ENCODE measurements around the gene ANXA6.
A peak's percentile ranks its signal among the peaks of the same experiment; 100 is the strongest.

Gene ANXA6

GRCh38 chr5:151151263-151151660 lies 6.3 kb downstream of the ANXA6 start:
- no peak for DNase-seq

- peak; percentile 62 for DNase-seq
These were observed 6.9 kb downstream of the ANXA6 start for GRCh38 chr5:151150471-151151262.

- DNase-seq = no peak
These were observed 9.0 kb downstream of the ANXA6 start for GRCh38 chr5:151148583-151148982.

- no peak for DNase-seq
These were observed 10.5 kb downstream of the ANXA6 start for GRCh38 chr5:151147033-151147432.

GRCh38 chr5:151146061-151146460 lies 11.5 kb downstream of the ANXA6 start:
- DNase-seq = no peak

GRCh38 chr5:151144922-151145321 lies 12.7 kb downstream of the ANXA6 start:
- DNase-seq = no peak

GRCh38 chr5:151144275-151144674 lies 13.3 kb downstream of the ANXA6 start:
- no peak for DNase-seq

- no peak for DNase-seq
These were observed 13.9 kb downstream of the ANXA6 start for GRCh38 chr5:151143645-151144044.

- no peak for DNase-seq
These were observed 14.6 kb downstream of the ANXA6 start for GRCh38 chr5:151142933-151143332.

GRCh38 chr5:151141535-151141934 lies 16.0 kb downstream of the ANXA6 start:
- DNase-seq = no peak

GRCh38 chr5:151140686-151141459 lies 16.7 kb downstream of the ANXA6 start:
- no peak for DNase-seq

GRCh38 chr5:151139646-151140045 lies 17.9 kb downstream of the ANXA6 start:
- DNase-seq = no peak

- DNase-seq = no peak
These were observed 18.6 kb downstream of the ANXA6 start for GRCh38 chr5:151139015-151139414.

- no peak for DNase-seq
These were observed 19.5 kb downstream of the ANXA6 start for GRCh38 chr5:151138114-151138513.

- no peak for DNase-seq
These were observed 20.3 kb downstream of the ANXA6 start for GRCh38 chr5:151137067-151137825.

- DNase-seq = no peak
These were observed 23.4 kb downstream of the ANXA6 start for GRCh38 chr5:151134228-151134627.

- no peak for DNase-seq
These were observed 24.6 kb downstream of the ANXA6 start for GRCh38 chr5:151132963-151133362.

GRCh38 chr5:151130922-151131891 lies 26.4 kb downstream of the ANXA6 start:
- no peak for DNase-seq

- DNase-seq = no peak
These were observed 27.2 kb downstream of the ANXA6 start for GRCh38 chr5:151130235-151130921.

- no peak for DNase-seq
These were observed 28.8 kb downstream of the ANXA6 start for GRCh38 chr5:151128817-151129216.

- no peak for DNase-seq
These were observed 29.7 kb downstream of the ANXA6 start for GRCh38 chr5:151127926-151128325.

- peak; percentile 29 for DNase-seq
These were observed 31.4 kb downstream of the ANXA6 start for GRCh38 chr5:151126199-151126645.

All from NCI-H2227 treated with DMSO at 0.1 percent for 48 hours (cell line).